Pons (tissue), 1 donor: ENCODE results near the gene AICDA.

ENCODE experiments used
- DNase-seq: peaks from one replicate; pipeline ENCODE4 v3.0.0-alpha.2; 2016; ENCODE audit warnings: low spot score

The AICDA gene

GRCh38 chr12:8554451-8555195 is 58.0 kb downstream of the AICDA start:
- DNase-seq = no peak

- DNase-seq = no peak
Measured at GRCh38 chr12:8553088-8553627, 59.5 kb downstream of the AICDA start.
